ENCODE data around the gene RIN1. TPM values are rescaled to one million over a fixed set of nuclear protein-coding genes. Genes with fewer than 3 reads are reported as not detected.
A peak's percentile ranks its signal among the peaks of the same experiment; 100 is the strongest.

The RIN1 gene
- polyA plus RNA-seq, 1 donor (not counting 4 experiments of a cell fraction or from before 2014, with no cell fraction given) = 10.6 TPM

DNA sequence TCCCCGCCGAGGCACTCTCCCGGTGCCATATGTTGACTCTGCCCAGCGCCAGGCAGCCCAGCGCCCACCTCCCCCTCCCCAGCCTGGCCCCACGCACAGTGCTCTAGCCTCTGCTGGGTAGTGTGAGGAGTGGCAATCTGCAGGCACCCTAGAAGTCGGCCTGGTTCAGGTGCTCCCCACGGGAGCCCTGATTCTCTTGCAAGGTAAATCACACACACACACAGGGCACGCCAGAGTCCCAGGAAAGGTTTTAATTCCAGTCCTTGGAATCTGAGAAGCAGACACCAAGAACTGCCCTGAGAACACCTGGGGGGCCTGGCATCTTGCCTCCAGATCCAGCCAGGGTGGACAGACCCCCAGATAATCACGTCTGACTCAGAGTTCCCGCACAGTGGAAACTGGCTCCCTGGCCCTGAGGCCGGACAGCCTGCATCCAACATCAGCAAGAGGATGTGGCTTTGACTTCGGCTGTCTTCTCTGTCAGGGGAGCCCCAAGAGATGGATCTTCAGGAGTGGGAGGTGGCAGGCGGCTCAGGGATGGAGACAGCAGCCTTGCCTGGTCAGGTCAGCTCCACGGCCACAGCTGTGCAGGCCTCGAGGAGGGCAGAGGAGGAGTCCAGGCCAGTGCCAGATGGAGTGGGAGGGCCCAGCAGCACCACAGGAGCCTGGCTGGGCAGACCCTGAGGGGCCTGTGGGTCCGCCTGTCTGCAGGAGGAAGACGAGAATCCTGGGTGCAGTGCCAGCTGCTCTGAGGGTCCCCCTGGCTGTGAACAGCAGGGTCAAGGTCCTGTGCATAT is 1.1 kb upstream of the RIN1 start:
- peaks cover 6% of the 10 kb centered on the region for H3K9me1 ChIP-seq (ENCODE audit: control insufficient read depth, extremely low read depth, insufficient read depth, low read length)
- H3K4me3 ChIP-seq (ENCODE audit: control insufficient read depth in 2 of 3, extremely low read depth in 1 of 3, insufficient read depth in 2 of 3, low read depth in 1 of 3, low read length in 3 of 3) = peak overlapping the region in 1 of 3 experiments; percentile 78
- peaks cover 49% of the 10 kb centered on the region for H3K4me1 ChIP-seq (ENCODE audit: control insufficient read depth, extremely low read depth, insufficient read depth, low read length)
- peak overlapping the region; percentile 95 for H3K4me2 ChIP-seq (ENCODE audit: control insufficient read depth, extremely low read depth, insufficient read depth, low read depth, low read length)
- peaks cover 3% of the 10 kb centered on the region for H4K20me1 ChIP-seq (ENCODE audit: control insufficient read depth, extremely low read depth, insufficient read depth, low read length)
- no peaks in the 10 kb centered on the region for H3K9me3 ChIP-seq (ENCODE audit: control insufficient read depth, low read depth, low read length)
- no peak for TF ChIP-seq EZH2 (IDR thresholded peaks at IDR 0.05; ENCODE audit: low read length)
- TF ChIP-seq, protein P1, sequence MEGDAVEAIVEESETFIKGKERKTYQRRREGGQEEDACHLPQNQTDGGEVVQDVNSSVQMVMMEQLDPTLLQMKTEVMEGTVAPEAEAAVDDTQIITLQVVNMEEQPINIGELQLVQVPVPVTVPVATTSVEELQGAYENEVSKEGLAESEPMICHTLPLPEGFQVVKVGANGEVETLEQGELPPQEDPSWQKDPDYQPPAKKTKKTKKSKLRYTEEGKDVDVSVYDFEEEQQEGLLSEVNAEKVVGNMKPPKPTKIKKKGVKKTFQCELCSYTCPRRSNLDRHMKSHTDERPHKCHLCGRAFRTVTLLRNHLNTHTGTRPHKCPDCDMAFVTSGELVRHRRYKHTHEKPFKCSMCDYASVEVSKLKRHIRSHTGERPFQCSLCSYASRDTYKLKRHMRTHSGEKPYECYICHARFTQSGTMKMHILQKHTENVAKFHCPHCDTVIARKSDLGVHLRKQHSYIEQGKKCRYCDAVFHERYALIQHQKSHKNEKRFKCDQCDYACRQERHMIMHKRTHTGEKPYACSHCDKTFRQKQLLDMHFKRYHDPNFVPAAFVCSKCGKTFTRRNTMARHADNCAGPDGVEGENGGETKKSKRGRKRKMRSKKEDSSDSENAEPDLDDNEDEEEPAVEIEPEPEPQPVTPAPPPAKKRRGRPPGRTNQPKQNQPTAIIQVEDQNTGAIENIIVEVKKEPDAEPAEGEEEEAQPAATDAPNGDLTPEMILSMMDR (optimal IDR thresholded peaks at IDR 0.05 in 1 of 3, IDR thresholded peaks at IDR 0.05 in 1 of 3, conservative IDR thresholded peaks at IDR 0.05 in 1 of 3; ENCODE audit: extremely low read depth in 1 of 3, insufficient read depth in 2 of 3, low read length in 3 of 3) = no peak
- no peak overlapping the region for H2AFZ ChIP-seq (ENCODE audit: control insufficient read depth, low read length)
- no peak for DNase-seq (ENCODE audit: low read depth, low spot score)
- H3K27ac ChIP-seq (ENCODE audit: control insufficient read depth, insufficient read depth, low read length) = peak overlapping the region; percentile 97
- peaks cover 26% of the 10 kb centered on the region for H3K79me2 ChIP-seq (ENCODE audit: control insufficient read depth, insufficient read depth, low read length)
- no peaks in the 10 kb centered on the region for H3K27me3 ChIP-seq (ENCODE audit: control insufficient read depth, extremely low read depth, insufficient read depth, low read length)
- dilution Hi-C loops (cut with MboI; ENCODE audit: extremely low pct_ligation_motif_present, low sequenced_read_pairs) = no loop called here
- FAIRE-seq = no peak
- peak overlapping the region; percentile 85 for H3K9ac ChIP-seq (ENCODE audit: control insufficient read depth, extremely low read depth, insufficient read depth, low read length)
- peaks cover 33 to 51% of the 10 kb centered on the region in 2 experiments for H3K36me3 ChIP-seq (ENCODE audit: control insufficient read depth in 2 of 2, extremely low read depth in 1 of 2, insufficient read depth in 2 of 2, low read length in 2 of 2)

DNA sequence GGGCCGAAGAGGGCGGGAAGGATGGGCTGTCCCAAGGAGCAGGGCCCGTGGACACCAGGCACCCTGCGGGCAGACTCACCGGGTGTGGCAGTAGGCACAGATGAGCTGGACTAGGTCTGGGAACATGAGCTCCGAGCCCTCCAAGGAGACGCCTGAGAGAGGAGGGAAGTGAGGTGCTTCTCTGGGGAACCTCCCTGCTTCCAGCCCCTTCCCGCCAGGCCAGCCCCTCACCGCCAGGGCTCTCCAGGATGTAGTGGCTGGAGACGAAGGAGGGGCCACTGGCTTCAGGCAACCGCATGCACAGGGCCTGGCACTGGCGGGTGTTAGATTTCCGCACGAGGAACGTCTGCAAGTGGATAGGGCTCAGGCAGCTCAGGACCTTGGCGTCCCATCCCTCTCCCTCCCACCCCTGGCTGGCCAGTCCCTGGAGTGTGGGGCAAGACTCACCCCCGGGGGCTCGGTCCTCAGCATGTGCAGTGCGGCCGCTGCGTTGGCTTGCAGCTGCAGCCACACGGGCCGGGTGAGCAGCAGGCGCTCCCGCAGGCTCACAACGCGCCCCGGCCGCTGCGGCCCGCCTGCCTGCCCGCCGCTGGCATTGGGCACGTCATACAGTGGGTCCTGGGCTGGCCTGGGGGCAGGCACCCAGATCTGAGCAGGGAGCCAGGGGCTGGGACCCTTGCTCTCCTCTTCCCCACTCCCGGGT is 552 bp downstream of the RIN1 start:
- no peak for TF ChIP-seq EZH2 (IDR thresholded peaks at IDR 0.05; ENCODE audit: low read length)
- TF ChIP-seq, protein P1 (optimal IDR thresholded peaks at IDR 0.05 in 1 of 3, IDR thresholded peaks at IDR 0.05 in 1 of 3, conservative IDR thresholded peaks at IDR 0.05 in 1 of 3; ENCODE audit: extremely low read depth in 1 of 3, insufficient read depth in 2 of 3, low read length in 3 of 3) = no peak
- H3K9ac ChIP-seq (ENCODE audit: control insufficient read depth, extremely low read depth, insufficient read depth, low read length) = peak overlapping the region; percentile 85
- H3K9me3 ChIP-seq (ENCODE audit: control insufficient read depth, low read depth, low read length) = no peaks in the 10 kb centered on the region
- H3K27ac ChIP-seq (ENCODE audit: control insufficient read depth, insufficient read depth, low read length) = peak overlapping the region; percentile 97
- peaks cover 6% of the 10 kb centered on the region for H3K9me1 ChIP-seq (ENCODE audit: control insufficient read depth, extremely low read depth, insufficient read depth, low read length)
- H4K20me1 ChIP-seq (ENCODE audit: control insufficient read depth, extremely low read depth, insufficient read depth, low read length) = peaks cover 3% of the 10 kb centered on the region
- peak overlapping the region; percentile 60 to 78 (median 78) for H3K4me3 ChIP-seq (ENCODE audit: control insufficient read depth in 2 of 3, extremely low read depth in 1 of 3, insufficient read depth in 2 of 3, low read depth in 1 of 3, low read length in 3 of 3)
- no peaks in the 10 kb centered on the region for H3K27me3 ChIP-seq (ENCODE audit: control insufficient read depth, extremely low read depth, insufficient read depth, low read length)
- FAIRE-seq (peak; percentile 32), DNase-seq (ENCODE audit: low read depth, low spot score) (no peak)
- H3K36me3 ChIP-seq (ENCODE audit: control insufficient read depth in 2 of 2, extremely low read depth in 1 of 2, insufficient read depth in 2 of 2, low read length in 2 of 2) = peaks cover 30 to 53% of the 10 kb centered on the region in 2 experiments
- peaks cover 22% of the 10 kb centered on the region for H3K79me2 ChIP-seq (ENCODE audit: control insufficient read depth, insufficient read depth, low read length)
- peak overlapping the region; percentile 95 for H3K4me2 ChIP-seq (ENCODE audit: control insufficient read depth, extremely low read depth, insufficient read depth, low read depth, low read length)
- dilution Hi-C loops (cut with MboI; ENCODE audit: extremely low pct_ligation_motif_present, low sequenced_read_pairs) = no loop called here
- peaks cover 49% of the 10 kb centered on the region for H3K4me1 ChIP-seq (ENCODE audit: control insufficient read depth, extremely low read depth, insufficient read depth, low read length)
- H2AFZ ChIP-seq (ENCODE audit: control insufficient read depth, low read length) = no peak overlapping the region

Data from keratinocyte (primary cell).